GM12878 (cell line): ENCODE results near the gene DCT. TPM values are rescaled to one million over a fixed set of nuclear protein-coding genes. Genes with fewer than 3 reads are reported as not detected.

Experiments
- ATAC-seq: fragments of 200-7000 bp; cut with Tn5 transposase; 3 replicates; pipeline ENCODE4 v1.9.1; 2020; ENCODE audit warnings: mild to moderate bottlenecking, moderate library complexity
- BruUV-seq: library from RNA; stranded (reverse); fragments of 400-500 nt; replicated peaks from 2 replicates; lab custom pipeline; 2021; lab: Mats Ljungman, UMichigan
- CTCF ChIA-PET: fragments of 300-600 bp; sonication (Branson Sonifier 250); formaldehyde crosslinking; extraction: SDS; loops from one replicate; lab custom pipeline; 2021; ENCODE audit warnings: inconsistent platforms; lab: Yijun Ruan, JAX
- POLR2A ChIA-PET: fragments of 350-600 bp; formaldehyde crosslinking; extraction: SDS; loops from one replicate; lab custom pipeline; 2021; ENCODE audit warnings: inconsistent platforms; lab: Charles Lee
- RAD21 ChIA-PET: fragments of 300-600 bp; sonication (Branson Sonifier 250); formaldehyde crosslinking; loops from one replicate; lab custom pipeline; 2023; ENCODE audit warnings: antibody characterized with exemption; ENCODE audit not compliant: unreplicated experiment; lab: Charles Lee
- SMC1A ChIA-PET: fragments of 300-600 bp; sonication (Branson Sonifier 250); formaldehyde crosslinking; loops from one replicate; lab custom pipeline; 2023; ENCODE audit not compliant: unreplicated experiment, uncharacterized antibody; lab: Charles Lee
- DNase-seq: peaks from one replicate; pipeline ENCODE4 v3.0.0-alpha.2; 2011; ENCODE audit warnings: low read depth, low spot score
- FAIRE-seq: peaks from 3 replicates; lab custom pipeline; 2011; peaks lifted over from hg19 to GRCh38; lab: Jason Lieb, UNC
- H2AFZ ChIP-seq: 2 replicates; pipeline ENCODE4 v1.6.0; 2011; ENCODE audit warnings: low read depth, low read length, control low read depth; ENCODE audit not compliant: control insufficient read depth
- H3K27ac ChIP-seq: 2 replicates; pipeline ENCODE4 v1.5.1; 2011; ENCODE audit warnings: control low read depth; ENCODE audit not compliant: control insufficient read depth, insufficient read depth
- H3K27me3 ChIP-seq, 2 experiments: replicated peaks in 1 of 2; 2 replicates each; pipeline versions ENCODE4 v1.6.0 to v1.6.1; 2011; ENCODE audit warnings: low read length in 1 of 2; ENCODE audit not compliant: control insufficient read depth in 2 of 2, insufficient read depth in 2 of 2
- H3K36me3 ChIP-seq, 2 experiments: 2 replicates each; pipeline ENCODE4 v1.5.1; 2011; ENCODE audit warnings: low read length in 1 of 2; ENCODE audit not compliant: control insufficient read depth in 2 of 2, insufficient read depth in 2 of 2
- H3K4me1 ChIP-seq: 2 replicates; pipeline ENCODE4 v1.6.1; 2011; ENCODE audit warnings: mild to moderate bottlenecking, low read length, moderate library complexity, mixed read lengths; ENCODE audit not compliant: control insufficient read depth, insufficient read depth
- H3K4me2 ChIP-seq: 2 replicates; pipeline ENCODE4 v1.6.0; 2011; ENCODE audit warnings: control low read depth; ENCODE audit not compliant: control insufficient read depth, insufficient read depth
- H3K4me3 ChIP-seq: fragments of 200-600 bp; sonication (generic); 2 replicates; pipeline ENCODE4 v1.5.1; 2016
- H3K79me2 ChIP-seq: 2 replicates; pipeline ENCODE4 v1.6.0; 2011; ENCODE audit warnings: low read length; ENCODE audit not compliant: control insufficient read depth, insufficient read depth
- H3K9ac ChIP-seq: 2 replicates; pipeline ENCODE4 v1.8.0; 2011; ENCODE audit warnings: low read length, control low read depth, mixed read lengths; ENCODE audit not compliant: control insufficient read depth, insufficient read depth
- H3K9me3 ChIP-seq: replicated peaks from 3 replicates; pipeline ENCODE4 v1.5.1; 2011; ENCODE audit warnings: mild to moderate bottlenecking, low read length; ENCODE audit not compliant: control insufficient read depth, insufficient read depth
- H4K20me1 ChIP-seq: 2 replicates; pipeline ENCODE4 v1.6.0; 2011; ENCODE audit not compliant: control insufficient read depth, insufficient read depth
- CBX5 ChIP-seq: sonication (generic); IDR thresholded peaks from 2 replicates; pipeline ENCODE4 v1.6.1; 2016; ENCODE audit warnings: low read depth, moderate library complexity, mild to moderate bottlenecking, inconsistent platforms
- E4F1 ChIP-seq: fragments of 450-650 bp; IDR thresholded peaks from 2 replicates; pipeline ENCODE4 v1.6.1; 2018; ENCODE audit warnings: borderline replicate concordance, mild to moderate bottlenecking; ENCODE audit not compliant: partially characterized antibody
- IRF4 ChIP-seq: IDR thresholded peaks from 2 replicates; pipeline ENCODE4 v1.6.1; 2011; ENCODE audit warnings: low read depth, low read length
- JUND ChIP-seq: IDR thresholded peaks from 2 replicates; pipeline ENCODE4 v1.6.1; 2012; ENCODE audit warnings: low read depth, mild to moderate bottlenecking, low read length, improper control_type of control experiment, moderate library complexity
- KLF5 ChIP-seq: fragments of 450-650 bp; IDR thresholded peaks from 2 replicates; pipeline ENCODE4 v1.6.1; 2014; ENCODE audit warnings: mild to moderate bottlenecking; ENCODE audit not compliant: partially characterized antibody
- NR2C2 ChIP-seq: IDR thresholded peaks from 2 replicates; pipeline ENCODE4 v1.6.1; 2011; ENCODE audit warnings: borderline replicate concordance, low read depth; ENCODE audit not compliant: control insufficient read depth, insufficient read length
- RAD51 ChIP-seq: fragments of 450-650 bp; IDR thresholded peaks from 2 replicates; pipeline ENCODE4 v1.6.1; 2016; ENCODE audit warnings: moderate library complexity, mild to moderate bottlenecking, inconsistent platforms
- SMAD1 ChIP-seq: fragments of 450-650 bp; IDR thresholded peaks from 2 replicates; pipeline ENCODE4 v1.6.1; 2018; ENCODE audit warnings: mild to moderate bottlenecking, low read depth; ENCODE audit not compliant: partially characterized antibody
- TAF1 ChIP-seq: IDR thresholded peaks from 2 replicates; pipeline ENCODE4 v1.6.1; 2011; ENCODE audit warnings: mild to moderate bottlenecking, low read depth, low read length, borderline replicate concordance
- TCF3 ChIP-seq: IDR thresholded peaks from 2 replicates; pipeline ENCODE4 v1.6.1; 2012; ENCODE audit warnings: low read depth, mild to moderate bottlenecking, low read length, borderline replicate concordance; ENCODE audit not compliant: insufficient read depth
- ZBTB33 ChIP-seq: fragments of 450-650 bp; IDR thresholded peaks from 2 replicates; pipeline ENCODE4 v1.6.1; 2017; ENCODE audit warnings: mild to moderate bottlenecking
- WGBS: methylation state at CpG from one replicate; pipeline ENCODE4 v1.1.6; 2016; ENCODE audit warnings: low lambda C conversion rate; ENCODE audit not compliant: insufficient replicate concordance, insufficient coverage; ENCODE audit errors: missing lambda C conversion rate; 5-methylcytosine and 5-hydroxymethylcytosine counted together
- in situ Hi-C: fragments of 300-500 bp; cut with MboI; formaldehyde crosslinking; loops from 9 replicates; pipeline ENCODE4 v1.14.3; 2018; ENCODE audit warnings: mixed read lengths
- intact Hi-C: fragments of 100-400 bp; cut with micrococcal nuclease; formaldehyde crosslinking; loops from one replicate; pipeline ENCODE4 v1.14.2; 2022; ENCODE audit not compliant: unreplicated experiment
- polyA plus RNA-seq, 11 experiments: library from polyadenylated mRNA; depleted of rRNA in 4 of 11; unstranded in 6 of 11; stranded (reverse) in 5 of 11; fragments of >200 nt; fragmentation: Nextera tagmentation in 4 of 11; fragmentation: Illumina TruSeq in 1 of 11; extraction: Ambion mirVana in 4 of 11; extraction: Trizol in 1 of 11; gene quantifications; 1 replicate in 1 of 11; 2 replicates in 10 of 11; pipeline versions ENCODE4 v1.2.1 to v1.2.3, GENCODE V29; 2011 to 2016; ENCODE audit warnings: inconsistent platforms in 2 of 11, missing spikeins in 2 of 11, low read depth in 1 of 11
- total RNA-seq, 4 experiments: library from RNA; depleted of rRNA in 3 of 4; stranded (reverse); fragments of >200 nt in 3 of 4; fragmentation: Illumina TruSeq in 1 of 4; extraction: Trizol in 1 of 4; gene quantifications; 2 replicates each; pipeline versions ENCODE4 v1.2.1 to v1.2.3, GENCODE V29; 2013 to 2021

Gene DCT
- total and polyA plus RNA-seq, 10 of the 15 experiments (the other 5 are each of a cell fraction or from before 2014, with no cell fraction given): 0.04 to 0.29 TPM; not detected in 8

- Histone ChIP-seq H3K27ac (no peak overlapping the region), H3K4me3 (no peak overlapping the region), H3K9me3 (no peaks in the 10 kb centered on the region), H4K20me1 (no peaks in the 10 kb centered on the region), H3K4me1 (no peaks in the 10 kb centered on the region), H2AFZ (no peak overlapping the region), H3K79me2 (no peaks in the 10 kb centered on the region), H3K9ac (no peak overlapping the region), H3K4me2 (no peak overlapping the region), H3K36me3 (no peaks in the 10 kb centered on the region), H3K27me3 (no peaks in the 10 kb centered on the region; a peak in 1 of 4 replicates)
- no peak for FAIRE-seq
- ChIA-PET SMC1A (no interaction called here), RAD21 (no interaction called here), POLR2A (no interaction called here), CTCF (interaction anchor here (1.3 kb wide), 1 partner anchor 79 kb away, joined by 3 read pairs; no protein-coding TSS in a partner anchor)
- no peak for ATAC-seq
- in situ Hi-C loops (no loop called here), intact Hi-C loops (no loop called here)
- DNase-seq: no peak
- WGBS: 46% methylated on average over 2 of the region's 2 CpGs
- BruUV-seq: no TSS peak
- TF ChIP-seq ZBTB33 (no peak), IRF4 (no peak), NR2C2 (no peak), CBX5 (no peak), E4F1 (no peak), SMAD1 (no peak), RAD51 (no peak), TAF1 (no peak), JUND (no peak), KLF5 (no peak), TCF3 (no peak)
Measured at GRCh38 chr13:94515374-94515773, 35.9 kb upstream of the DCT start.
